GM23338 (cell line): ENCODE data around the gene RAD52. TPM values are rescaled to one million over a fixed set of nuclear protein-coding genes. Genes with fewer than 3 reads are reported as not detected.

Experiments used
- ATAC-seq: fragments of 200-7000 bp; cut with Tn5 transposase; 3 replicates; pipeline ENCODE4 v1.9.1; 2020
- DNase-seq: peaks from one replicate; pipeline ENCODE4 v3.0.0-alpha.2; 2015; ENCODE audit warnings: low spot score
- H2AFZ ChIP-seq: fragments of 200-600 bp; sonication (generic); 2 replicates; pipeline ENCODE4 v1.8.0; 2016; ENCODE audit warnings: antibody characterized with exemption, mild to moderate bottlenecking, moderate library complexity
- H3F3A ChIP-seq: fragments of 200-600 bp; sonication (generic); replicated peaks from 2 replicates; pipeline ENCODE4 v1.8.0; 2017; ENCODE audit warnings: antibody characterized with exemption, mixed run types, low read depth
- H3K27ac ChIP-seq: fragments of 200-600 bp; sonication (generic); 2 replicates; pipeline ENCODE4 v1.6.1; 2016; ENCODE audit warnings: low read depth
- H3K27me3 ChIP-seq: fragments of 200-600 bp; sonication (generic); 2 replicates; pipeline ENCODE4 v1.8.0; 2016; ENCODE audit warnings: mild to moderate bottlenecking, mixed run types, moderate library complexity; ENCODE audit not compliant: insufficient read depth
- H3K36me3 ChIP-seq: fragments of 200-600 bp; sonication (generic); 2 replicates; pipeline ENCODE4 v1.8.0; 2016; ENCODE audit warnings: mild to moderate bottlenecking; ENCODE audit not compliant: insufficient read depth
- H3K4me1 ChIP-seq: fragments of 200-600 bp; sonication (generic); 2 replicates; pipeline ENCODE4 v1.8.0; 2016; ENCODE audit warnings: mild to moderate bottlenecking, moderate library complexity; ENCODE audit not compliant: insufficient read depth
- H3K4me2 ChIP-seq: fragments of 200-600 bp; sonication (generic); 2 replicates; pipeline ENCODE4 v1.7.1; 2017; ENCODE audit warnings: mixed run types
- H3K4me3 ChIP-seq: fragments of 200-600 bp; sonication (generic); 2 replicates; pipeline ENCODE4 v1.6.1; 2016; ENCODE audit warnings: mixed run types
- H3K79me2 ChIP-seq: fragments of 200-600 bp; sonication (generic); replicated peaks from 2 replicates; pipeline ENCODE4 v1.8.0; 2017; ENCODE audit warnings: mild to moderate bottlenecking; ENCODE audit not compliant: insufficient read depth
- H3K9me2 ChIP-seq: fragments of 200-600 bp; sonication (generic); 2 replicates; pipeline ENCODE4 v1.8.0; 2017; ENCODE audit not compliant: insufficient read depth
- H4K20me1 ChIP-seq: fragments of 200-600 bp; sonication (generic); replicated peaks from 2 replicates; pipeline ENCODE4 v1.8.0; 2017; ENCODE audit warnings: mild to moderate bottlenecking; ENCODE audit not compliant: insufficient read depth
- H3K27ac Mint-ChIP-seq: 2 replicates; pipeline ENCODE4 v1.8.0; 2020; ENCODE audit warnings: inconsistent platforms, mild to moderate bottlenecking, moderate library complexity, mixed read lengths
- H3K27me3 Mint-ChIP-seq: 3 replicates; pipeline ENCODE4 v1.8.0; 2022; ENCODE audit warnings: low read depth, mild to moderate bottlenecking, moderate library complexity, mixed read lengths, inconsistent platforms; ENCODE audit not compliant: insufficient read depth, poor library complexity
- H3K36me3 Mint-ChIP-seq: 3 replicates; pipeline ENCODE4 v1.8.0; 2021; ENCODE audit warnings: low read depth, mild to moderate bottlenecking, inconsistent platforms, moderate library complexity, mixed read lengths
- H3K4me1 Mint-ChIP-seq: 3 replicates; pipeline ENCODE4 v1.8.0; 2020; ENCODE audit warnings: mild to moderate bottlenecking, inconsistent platforms, mixed read lengths
- H3K4me3 Mint-ChIP-seq: 3 replicates; pipeline ENCODE4 v1.8.0; 2021; ENCODE audit warnings: moderate library complexity, mild to moderate bottlenecking, inconsistent platforms, mixed read lengths
- H3K9me3 Mint-ChIP-seq: 3 replicates; pipeline ENCODE4 v1.8.0; 2020; ENCODE audit warnings: moderate library complexity, mild to moderate bottlenecking, inconsistent platforms, mixed read lengths
- CREB1 ChIP-seq: fragments of 250-450 bp; sonication (Bioruptor Pico); IDR thresholded peaks from 2 replicates; pipeline ENCODE4 v1.5.0; 2020; ENCODE audit warnings: low read depth, mild to moderate bottlenecking, moderate library complexity
- CTCF ChIP-seq, 2 experiments: fragments of 200-600 bp in 1 of 2; sonication (generic) in 1 of 2; conservative IDR thresholded peaks; 2 replicates each; pipeline versions ENCODE4 v1.5.1 to v1.6.1; 2016 to 2017; ENCODE audit warnings: antibody characterized with exemption in 2 of 2, low read depth in 2 of 2, mild to moderate bottlenecking in 2 of 2, moderate library complexity in 1 of 2
- ETS1 ChIP-seq: IDR thresholded peaks from 2 replicates; pipeline ENCODE4 v1.6.1; 2016; ENCODE audit warnings: antibody characterized with exemption
- EZH2 ChIP-seq: fragments of 200-600 bp; sonication (generic); IDR thresholded peaks from one replicate; pipeline ENCODE4 v1.8.0; 2017; ENCODE audit warnings: antibody characterized with exemption, mild to moderate bottlenecking, low read depth; ENCODE audit not compliant: unreplicated experiment
- EZH2phosphoT487 ChIP-seq: fragments of 200-600 bp; sonication (generic); IDR thresholded peaks from one replicate; pipeline ENCODE4 v1.8.1; 2018; ENCODE audit warnings: antibody characterized with exemption; ENCODE audit not compliant: unreplicated experiment
- JUNB ChIP-seq: IDR thresholded peaks from one replicate; pipeline ENCODE4 v1.6.1; 2016; ENCODE audit warnings: antibody characterized with exemption; ENCODE audit not compliant: unreplicated experiment
- NANOG ChIP-seq: IDR thresholded peaks from 2 replicates; pipeline ENCODE4 v1.6.1; 2016; ENCODE audit warnings: antibody characterized with exemption, borderline replicate concordance
- POLR2AphosphoS5 ChIP-seq: IDR thresholded peaks from 2 replicates; pipeline ENCODE4 v1.6.1; 2016; ENCODE audit warnings: antibody characterized with exemption, low read depth
- REST ChIP-seq: IDR thresholded peaks from one replicate; pipeline ENCODE4 v1.6.1; 2018; ENCODE audit warnings: antibody characterized with exemption; ENCODE audit not compliant: unreplicated experiment
- STAT1 ChIP-seq: IDR thresholded peaks from one replicate; pipeline ENCODE4 v1.6.1; 2016; ENCODE audit warnings: antibody characterized with exemption; ENCODE audit not compliant: unreplicated experiment
- ZNF114 ChIP-seq: fragments of 250-450 bp; sonication (Bioruptor Pico); IDR thresholded peaks from 2 replicates; pipeline ENCODE4 v1.5.0; 2020; ENCODE audit warnings: mild to moderate bottlenecking, moderate library complexity
- ZNF331 ChIP-seq: fragments of 250-450 bp; sonication (Bioruptor Pico); IDR thresholded peaks from 2 replicates; pipeline ENCODE4 v1.5.0; 2020; ENCODE audit warnings: low read depth, mild to moderate bottlenecking, moderate library complexity
- ZNF462 ChIP-seq: fragments of 250-450 bp; sonication (Bioruptor Pico); IDR thresholded peaks from 2 replicates; pipeline ENCODE4 v1.5.0; 2020; ENCODE audit warnings: mild to moderate bottlenecking, moderate library complexity
- polyA plus RNA-seq: library from polyadenylated mRNA; unstranded; fragments of >200 nt; fragmentation: Nextera tagmentation; extraction: Ambion mirVana; gene quantifications from 2 replicates; pipeline ENCODE4 v1.2.1, GENCODE V29; 2016
- total RNA-seq: library from RNA; depleted of rRNA; stranded (reverse); fragments of >200 nt; shearing (Covaris generic); gene quantifications from 2 replicates; pipeline ENCODE4 v1.2.3, GENCODE V29; 2014

RAD52 gene
- total and polyA plus RNA-seq, 2 experiments from 2014 or later, result 10.9 to 21.3 TPM

- Histone ChIP-seq H3K9me2 (no peaks in the 10 kb centered on the region), H3K4me1 (no peaks in the 10 kb centered on the region), H3K27me3 (no peaks in the 10 kb centered on the region), H3K36me3 (peaks cover 22% of the 10 kb centered on the region; the same call in 1 of the 2 replicates), H3K27ac (no peak overlapping the region), H3F3A (no peaks in the 10 kb centered on the region), H3K4me3 (no peak overlapping the region), H4K20me1 (no peaks in the 10 kb centered on the region), H2AFZ (no peak overlapping the region), H3K79me2 (no peaks in the 10 kb centered on the region), H3K4me2 (no peak overlapping the region)
- Mint-ChIP-seq H3K4me3 (no peak overlapping the region), H3K36me3 (peaks cover 47% of the 10 kb centered on the region), H3K27me3 (peaks cover 2% of the 10 kb centered on the region), H3K9me3 (no peaks in the 10 kb centered on the region; the same call in 2 of the 3 replicates), H3K27ac (no peak overlapping the region), H3K4me1 (no peaks in the 10 kb centered on the region)
- DNase-seq, result no peak
- no peak for ATAC-seq
- no peak for TF ChIP-seq NANOG
- no peak for TF ChIP-seq EZH2phosphoT487
- no peak for TF ChIP-seq POLR2AphosphoS5
- no peak for TF ChIP-seq STAT1
- no peak for TF ChIP-seq ZNF114 (CRISPR knock-in tag)
- TF ChIP-seq ETS1, result no peak
- no peak for TF ChIP-seq JUNB
- TF ChIP-seq ZNF462 (CRISPR knock-in tag), result no peak
- TF ChIP-seq CTCF (conservative IDR thresholded peaks at IDR 0.05; ENCODE audit: low read depth in 2 of 2), result no peak
- no peak for TF ChIP-seq CREB1 (CRISPR knock-in tag)
- no peak for TF ChIP-seq REST
- no peak for TF ChIP-seq ZNF331 (CRISPR knock-in tag)
- no peak for TF ChIP-seq EZH2
These were observed 86.2 kb downstream of the RAD52 start for GRCh38 chr12:863285-863684.
